Measurements from ENCODE around the gene INPP5F. TPM values are rescaled to one million over a fixed set of nuclear protein-coding genes. Genes with fewer than 3 reads are reported as not detected.

Gene INPP5F
- total and polyA plus RNA-seq, 9 donors: 8.1 to 18.8 (median 13.8) TPM

DNA sequence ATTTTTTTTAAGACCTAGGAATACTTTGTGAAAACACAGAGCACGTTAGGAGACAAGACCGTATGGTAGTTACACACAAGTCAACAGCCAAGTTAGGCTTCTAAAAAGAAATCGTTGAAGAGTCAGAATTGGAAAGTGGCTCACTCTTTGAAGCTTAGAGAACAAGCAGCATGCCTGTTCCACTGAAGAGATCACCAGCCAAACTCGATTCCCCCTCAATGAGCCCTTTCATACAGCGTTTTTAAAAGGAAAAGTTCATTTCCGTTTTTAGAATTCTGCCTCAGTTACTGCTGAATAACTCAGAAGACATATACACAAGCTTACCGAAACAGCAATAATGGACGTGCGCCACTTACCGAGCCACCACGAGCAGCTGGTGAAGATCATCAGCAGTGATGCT lies 105.8 kb downstream of the INPP5F start:
- 86 to 92% (median 87%) methylated on average over 11 of the region's 11 CpGs for WGBS, 3 donors
- Histone ChIP-seq H3K9me3 (no peaks in the 10 kb centered on the region), H3K27me3 (no peaks in the 10 kb centered on the region), H3K27ac (no peak overlapping the region), H3K36me3 (no peaks in the 10 kb centered on the region), H3K4me1 (ENCODE audit: insufficient read depth) (no peaks in the 10 kb centered on the region), H3K4me3 (no peak overlapping the region)
- no peak for DNase-seq
- intact Hi-C loops (cut with DNase I): no loop called here
- no peak for TF ChIP-seq EP300 (IDR thresholded peaks at IDR 0.05)
- TF ChIP-seq, protein P1, sequence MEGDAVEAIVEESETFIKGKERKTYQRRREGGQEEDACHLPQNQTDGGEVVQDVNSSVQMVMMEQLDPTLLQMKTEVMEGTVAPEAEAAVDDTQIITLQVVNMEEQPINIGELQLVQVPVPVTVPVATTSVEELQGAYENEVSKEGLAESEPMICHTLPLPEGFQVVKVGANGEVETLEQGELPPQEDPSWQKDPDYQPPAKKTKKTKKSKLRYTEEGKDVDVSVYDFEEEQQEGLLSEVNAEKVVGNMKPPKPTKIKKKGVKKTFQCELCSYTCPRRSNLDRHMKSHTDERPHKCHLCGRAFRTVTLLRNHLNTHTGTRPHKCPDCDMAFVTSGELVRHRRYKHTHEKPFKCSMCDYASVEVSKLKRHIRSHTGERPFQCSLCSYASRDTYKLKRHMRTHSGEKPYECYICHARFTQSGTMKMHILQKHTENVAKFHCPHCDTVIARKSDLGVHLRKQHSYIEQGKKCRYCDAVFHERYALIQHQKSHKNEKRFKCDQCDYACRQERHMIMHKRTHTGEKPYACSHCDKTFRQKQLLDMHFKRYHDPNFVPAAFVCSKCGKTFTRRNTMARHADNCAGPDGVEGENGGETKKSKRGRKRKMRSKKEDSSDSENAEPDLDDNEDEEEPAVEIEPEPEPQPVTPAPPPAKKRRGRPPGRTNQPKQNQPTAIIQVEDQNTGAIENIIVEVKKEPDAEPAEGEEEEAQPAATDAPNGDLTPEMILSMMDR (IDR thresholded peaks at IDR 0.05): no peak
- no peak for TF ChIP-seq POLR2A (IDR thresholded peaks at IDR 0.05)

DNA sequence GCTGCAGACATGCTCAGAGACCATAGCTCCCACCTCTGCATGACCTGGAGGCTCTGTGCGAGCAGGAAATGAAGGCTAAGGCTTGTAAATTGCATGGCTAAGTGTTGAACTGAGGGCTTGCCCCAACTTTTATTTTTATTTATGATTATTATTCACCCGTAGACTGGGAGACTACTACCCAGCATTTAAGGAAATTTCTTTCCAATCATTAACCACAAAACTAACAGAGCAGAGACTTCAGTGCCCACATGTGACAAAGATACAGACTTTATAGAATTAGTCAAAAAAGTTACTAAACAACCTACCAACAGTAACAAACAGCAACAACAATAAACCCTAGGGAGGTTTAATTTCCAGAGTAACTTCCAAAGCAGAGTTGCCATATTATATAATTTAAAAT lies 107.1 kb downstream of the INPP5F start:
- no peaks in the 10 kb centered on the region for H3K4me1 ChIP-seq (ENCODE audit: insufficient read depth)
- H3K4me3 ChIP-seq: no peak overlapping the region
- 94 to 98% (median 97%) methylated on average over 2 of the region's 2 CpGs for WGBS, 3 donors
- no peak overlapping the region for H3K27ac ChIP-seq
- H3K9me3 ChIP-seq: no peaks in the 10 kb centered on the region
- no peaks in the 10 kb centered on the region for H3K36me3 ChIP-seq
- TF ChIP-seq, protein P1 (IDR thresholded peaks at IDR 0.05): no peak
- TF ChIP-seq POLR2A (IDR thresholded peaks at IDR 0.05) (no peak), EP300 (IDR thresholded peaks at IDR 0.05) (no peak)
- H3K27me3 ChIP-seq: no peaks in the 10 kb centered on the region
- DNase-seq: no peak
- intact Hi-C loops (cut with DNase I): no loop called here

DNA sequence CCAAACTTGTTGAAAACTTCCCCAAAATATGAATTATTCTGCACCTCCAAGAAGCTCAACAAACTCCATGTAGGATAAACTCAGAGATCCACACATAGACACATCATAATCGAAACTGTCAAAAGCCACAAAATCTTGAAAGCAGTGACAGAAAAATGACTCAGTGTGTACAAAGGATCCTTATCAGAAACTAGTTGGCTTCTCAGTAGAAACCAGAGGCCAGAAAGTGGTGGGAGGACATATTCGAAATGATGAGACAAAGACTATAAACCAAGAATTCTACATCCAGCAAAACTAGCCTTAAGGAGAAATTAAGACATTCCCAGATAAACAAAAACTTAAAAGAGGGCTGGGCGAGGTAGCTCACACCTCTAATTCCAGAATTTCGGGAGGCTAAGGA lies 108.3 kb downstream of the INPP5F start:
- DNase-seq: no peak
- intact Hi-C loops (cut with DNase I): no loop called here
- Histone ChIP-seq H3K27me3 (no peaks in the 10 kb centered on the region), H3K4me3 (no peak overlapping the region), H3K36me3 (no peaks in the 10 kb centered on the region), H3K27ac (no peak overlapping the region), H3K4me1 (ENCODE audit: insufficient read depth) (no peaks in the 10 kb centered on the region), H3K9me3 (no peaks in the 10 kb centered on the region)
- no peak for TF ChIP-seq POLR2A (IDR thresholded peaks at IDR 0.05)
- WGBS, 3 donors: 93 to 96% (median 96%) methylated on average over 4 of the region's 4 CpGs

DNA sequence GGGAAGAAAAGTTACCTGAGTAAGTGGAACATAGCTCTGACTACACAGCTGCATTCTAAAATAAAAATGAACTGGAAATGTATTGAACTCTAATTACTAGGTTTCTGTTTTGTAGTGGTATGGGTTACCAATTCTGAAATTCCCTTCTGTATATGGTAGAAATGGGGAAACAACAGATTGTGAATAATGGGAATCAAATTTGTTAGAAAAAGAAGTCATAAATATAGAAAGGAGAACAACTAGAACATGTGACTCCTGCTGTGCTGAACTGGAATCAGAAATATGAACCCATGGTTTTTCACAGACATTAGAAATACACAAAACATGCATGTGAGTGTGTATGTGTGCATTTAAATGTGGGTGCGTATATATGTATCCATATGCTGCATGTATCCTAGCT lies 119.8 kb downstream of the INPP5F start:
- no peak overlapping the region for H3K27ac ChIP-seq
- no peaks in the 10 kb centered on the region for H3K4me1 ChIP-seq (ENCODE audit: insufficient read depth)
- no peak overlapping the region for H3K4me3 ChIP-seq
- H3K9me3 ChIP-seq: no peaks in the 10 kb centered on the region
- no peak for DNase-seq
- H3K36me3 ChIP-seq: no peaks in the 10 kb centered on the region
- H3K27me3 ChIP-seq: no peaks in the 10 kb centered on the region
- intact Hi-C loops (cut with DNase I): loop anchor here in 1 of 4 donors (10.0 kb wide), 1 partner anchor 91 kb away; no protein-coding TSS in a partner anchor
- TF ChIP-seq POLR2A (IDR thresholded peaks at IDR 0.05): no peak
- no peak for TF ChIP-seq EP300 (IDR thresholded peaks at IDR 0.05)
- TF ChIP-seq, protein P1 (IDR thresholded peaks at IDR 0.05): no peak
- 94 to 100% (median 100%) methylated on average over 1 of the region's 1 CpG for WGBS, 3 donors

DNA sequence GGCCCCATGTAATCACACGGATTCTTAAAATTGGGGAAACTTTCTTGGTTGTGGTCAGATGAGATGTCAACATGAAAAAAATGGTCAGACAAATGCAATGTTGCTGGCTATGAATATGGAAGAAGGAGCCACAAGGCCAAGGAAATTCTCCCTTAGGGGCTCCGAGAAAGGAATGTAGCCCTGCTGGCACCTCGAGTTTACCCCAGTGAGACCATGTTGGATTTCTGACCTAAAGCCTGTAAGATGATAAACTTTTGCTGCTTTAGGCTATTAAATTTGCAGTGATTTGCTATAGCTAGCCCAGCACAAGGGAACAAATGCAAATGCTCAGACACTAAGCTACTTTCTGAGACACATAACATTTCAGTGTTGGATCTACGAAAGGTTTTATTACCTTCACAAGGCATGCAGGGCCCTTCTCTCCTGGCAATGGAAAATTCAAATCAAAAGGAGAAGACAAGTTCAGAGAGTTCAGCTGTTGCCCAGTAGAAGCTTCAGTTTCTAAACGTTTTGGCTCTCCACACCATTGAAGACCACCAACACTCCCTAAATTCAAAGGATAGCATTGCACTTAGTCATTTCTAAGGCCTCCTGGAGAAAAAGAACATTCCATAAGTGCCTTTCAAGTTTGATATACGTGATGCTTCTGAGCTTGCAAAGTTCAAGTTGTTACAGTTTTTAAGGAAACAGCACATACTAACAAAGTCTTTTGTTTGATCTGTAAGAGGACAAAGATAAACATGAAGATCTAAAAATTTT lies 123.4 kb downstream of the INPP5F start:
- Histone ChIP-seq H3K9me3 (no peaks in the 10 kb centered on the region), H3K36me3 (no peaks in the 10 kb centered on the region), H3K27ac (no peak overlapping the region), H3K27me3 (no peaks in the 10 kb centered on the region), H3K4me3 (no peak overlapping the region), H3K4me1 (ENCODE audit: insufficient read depth) (no peaks in the 10 kb centered on the region)
- intact Hi-C loops (cut with DNase I): loop anchor here in 1 of 4 donors (10.0 kb wide), 1 partner anchor 94 kb away; no protein-coding TSS in a partner anchor
- no peak for DNase-seq
- 47 to 54% (median 50%) methylated on average over 6 of the region's 6 CpGs for WGBS, 3 donors
- TF ChIP-seq POLR2A (IDR thresholded peaks at IDR 0.05) (no peak), EP300 (IDR thresholded peaks at IDR 0.05) (no peak)
- TF ChIP-seq, protein P1 (IDR thresholded peaks at IDR 0.05): no peak
